ENCODE data around the gene LRCOL1. TPM values are rescaled to one million over a fixed set of nuclear protein-coding genes. Genes with fewer than 3 reads are reported as not detected.

Gene LRCOL1
- total RNA-seq, 1 experiment from 2014 or later = not detected

DNA sequence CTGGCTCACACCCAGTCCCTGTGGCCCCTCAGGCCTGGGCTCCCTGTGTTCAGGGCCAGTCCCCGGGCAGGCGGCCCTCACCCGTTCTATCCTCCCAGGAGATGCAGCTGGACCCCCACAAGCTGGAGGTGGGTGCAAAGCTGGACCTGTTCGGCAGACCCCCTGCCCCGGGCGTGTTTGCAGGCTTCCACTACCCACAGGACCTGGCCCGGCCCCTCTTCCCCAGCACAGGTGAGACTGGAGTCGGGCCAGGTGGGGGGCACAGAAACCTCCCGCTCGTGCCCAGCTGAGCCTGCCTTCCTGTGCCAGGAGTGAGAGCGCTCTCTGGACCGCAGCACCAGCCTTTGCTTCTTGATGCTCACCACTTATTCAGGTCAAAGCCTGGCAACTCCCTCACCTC, 33.7 kb downstream of the LRCOL1 start:
- Histone ChIP-seq H3K27me3 (ENCODE audit: control insufficient read depth, insufficient read depth, low read length) (no peaks in the 10 kb centered on the region), H3K27ac (ENCODE audit: low read length) (no peak overlapping the region), H3K36me3 (ENCODE audit: control insufficient read depth, insufficient read depth, low read length) (no peaks in the 10 kb centered on the region), H3K4me1 (ENCODE audit: control insufficient read depth, insufficient read depth, low read length) (no peaks in the 10 kb centered on the region), H3K4me3 (ENCODE audit: low read depth in 2 of 2, low read length in 2 of 2) (no peak overlapping the region), H3K9me3 (ENCODE audit: control insufficient read depth, insufficient read depth, low read depth, low read length) (no peaks in the 10 kb centered on the region)
- TF ChIP-seq SIN3A (IDR thresholded peaks at IDR 0.05; ENCODE audit: borderline replicate concordance, insufficient read depth, low read depth, low read length) (no peak), POLR2AphosphoS5 (IDR thresholded peaks at IDR 0.05; ENCODE audit: low read depth, low read length) (no peak), TCF7L2 (IDR thresholded peaks at IDR 0.05; ENCODE audit: low read depth, low read length) (no peak)
- TF ChIP-seq, protein P1, sequence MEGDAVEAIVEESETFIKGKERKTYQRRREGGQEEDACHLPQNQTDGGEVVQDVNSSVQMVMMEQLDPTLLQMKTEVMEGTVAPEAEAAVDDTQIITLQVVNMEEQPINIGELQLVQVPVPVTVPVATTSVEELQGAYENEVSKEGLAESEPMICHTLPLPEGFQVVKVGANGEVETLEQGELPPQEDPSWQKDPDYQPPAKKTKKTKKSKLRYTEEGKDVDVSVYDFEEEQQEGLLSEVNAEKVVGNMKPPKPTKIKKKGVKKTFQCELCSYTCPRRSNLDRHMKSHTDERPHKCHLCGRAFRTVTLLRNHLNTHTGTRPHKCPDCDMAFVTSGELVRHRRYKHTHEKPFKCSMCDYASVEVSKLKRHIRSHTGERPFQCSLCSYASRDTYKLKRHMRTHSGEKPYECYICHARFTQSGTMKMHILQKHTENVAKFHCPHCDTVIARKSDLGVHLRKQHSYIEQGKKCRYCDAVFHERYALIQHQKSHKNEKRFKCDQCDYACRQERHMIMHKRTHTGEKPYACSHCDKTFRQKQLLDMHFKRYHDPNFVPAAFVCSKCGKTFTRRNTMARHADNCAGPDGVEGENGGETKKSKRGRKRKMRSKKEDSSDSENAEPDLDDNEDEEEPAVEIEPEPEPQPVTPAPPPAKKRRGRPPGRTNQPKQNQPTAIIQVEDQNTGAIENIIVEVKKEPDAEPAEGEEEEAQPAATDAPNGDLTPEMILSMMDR (IDR thresholded peaks at IDR 0.05) = no peak
- TF ChIP-seq, protein P2, sequence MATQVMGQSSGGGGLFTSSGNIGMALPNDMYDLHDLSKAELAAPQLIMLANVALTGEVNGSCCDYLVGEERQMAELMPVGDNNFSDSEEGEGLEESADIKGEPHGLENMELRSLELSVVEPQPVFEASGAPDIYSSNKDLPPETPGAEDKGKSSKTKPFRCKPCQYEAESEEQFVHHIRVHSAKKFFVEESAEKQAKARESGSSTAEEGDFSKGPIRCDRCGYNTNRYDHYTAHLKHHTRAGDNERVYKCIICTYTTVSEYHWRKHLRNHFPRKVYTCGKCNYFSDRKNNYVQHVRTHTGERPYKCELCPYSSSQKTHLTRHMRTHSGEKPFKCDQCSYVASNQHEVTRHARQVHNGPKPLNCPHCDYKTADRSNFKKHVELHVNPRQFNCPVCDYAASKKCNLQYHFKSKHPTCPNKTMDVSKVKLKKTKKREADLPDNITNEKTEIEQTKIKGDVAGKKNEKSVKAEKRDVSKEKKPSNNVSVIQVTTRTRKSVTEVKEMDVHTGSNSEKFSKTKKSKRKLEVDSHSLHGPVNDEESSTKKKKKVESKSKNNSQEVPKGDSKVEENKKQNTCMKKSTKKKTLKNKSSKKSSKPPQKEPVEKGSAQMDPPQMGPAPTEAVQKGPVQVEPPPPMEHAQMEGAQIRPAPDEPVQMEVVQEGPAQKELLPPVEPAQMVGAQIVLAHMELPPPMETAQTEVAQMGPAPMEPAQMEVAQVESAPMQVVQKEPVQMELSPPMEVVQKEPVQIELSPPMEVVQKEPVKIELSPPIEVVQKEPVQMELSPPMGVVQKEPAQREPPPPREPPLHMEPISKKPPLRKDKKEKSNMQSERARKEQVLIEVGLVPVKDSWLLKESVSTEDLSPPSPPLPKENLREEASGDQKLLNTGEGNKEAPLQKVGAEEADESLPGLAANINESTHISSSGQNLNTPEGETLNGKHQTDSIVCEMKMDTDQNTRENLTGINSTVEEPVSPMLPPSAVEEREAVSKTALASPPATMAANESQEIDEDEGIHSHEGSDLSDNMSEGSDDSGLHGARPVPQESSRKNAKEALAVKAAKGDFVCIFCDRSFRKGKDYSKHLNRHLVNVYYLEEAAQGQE (IDR thresholded peaks at IDR 0.05; ENCODE audit: insufficient read depth in 1 of 2, low read depth in 2 of 2, low read length in 1 of 2) = no peak
- ATAC-seq (no peak), DNase-seq (ENCODE audit: low read depth, low spot score) (no peak)
- ChIA-PET CTCF (no interaction called here), POLR2A (no interaction called here)
- in situ Hi-C loops (cut with HindIII; ENCODE audit: low pct_unique_long_range_greater_than_20kb, low sequenced_read_pairs) (no loop called here), intact Hi-C loops (cut with micrococcal nuclease; ENCODE audit: unreplicated experiment) (no loop called here)
- BruUV-seq (replicated peaks) = no TSS peak

DNA sequence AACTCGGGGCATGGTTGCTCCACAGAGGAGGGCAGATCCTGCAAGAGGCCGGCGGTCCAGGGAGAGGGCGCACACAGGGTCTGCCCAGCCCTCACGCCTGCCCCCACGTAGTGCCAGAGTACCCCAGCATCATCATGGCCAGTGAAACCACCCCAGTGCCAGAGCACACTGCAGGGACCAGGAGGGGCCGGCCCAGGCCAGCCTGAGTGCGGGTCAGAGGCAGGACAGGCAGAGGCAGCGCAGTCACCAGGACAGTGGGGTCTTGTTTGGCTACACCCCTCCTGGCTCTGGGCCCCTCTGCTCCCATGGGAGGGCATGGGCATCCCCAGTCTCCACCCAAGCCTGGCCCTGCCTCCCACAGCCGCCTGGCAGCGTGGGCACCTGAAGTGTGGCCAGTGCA, 34.7 kb downstream of the LRCOL1 start:
- ATAC-seq (no peak), DNase-seq (ENCODE audit: low read depth, low spot score) (no peak)
- H3K4me3 ChIP-seq (ENCODE audit: low read depth in 2 of 2, low read length in 2 of 2) = no peak overlapping the region
- intact Hi-C loops (cut with micrococcal nuclease; ENCODE audit: unreplicated experiment) (no loop called here), in situ Hi-C loops (cut with HindIII; ENCODE audit: low pct_unique_long_range_greater_than_20kb, low sequenced_read_pairs) (no loop called here)
- TF ChIP-seq TCF7L2 (IDR thresholded peaks at IDR 0.05; ENCODE audit: low read depth, low read length) = no peak
- TF ChIP-seq POLR2AphosphoS5 (IDR thresholded peaks at IDR 0.05; ENCODE audit: low read depth, low read length) = no peak
- TF ChIP-seq, protein P1 (IDR thresholded peaks at IDR 0.05) = no peak
- TF ChIP-seq, protein P2 (IDR thresholded peaks at IDR 0.05; ENCODE audit: insufficient read depth in 1 of 2, low read depth in 2 of 2, low read length in 1 of 2) = no peak
- TF ChIP-seq SIN3A (IDR thresholded peaks at IDR 0.05; ENCODE audit: borderline replicate concordance, insufficient read depth, low read depth, low read length) = no peak
- BruUV-seq (replicated peaks) = no TSS peak
- no peaks in the 10 kb centered on the region for H3K4me1 ChIP-seq (ENCODE audit: control insufficient read depth, insufficient read depth, low read length)
- no peak overlapping the region for H3K27ac ChIP-seq (ENCODE audit: low read length)
- H3K27me3 ChIP-seq (ENCODE audit: control insufficient read depth, insufficient read depth, low read length) = no peaks in the 10 kb centered on the region
- CTCF ChIA-PET = no interaction called here
- no peaks in the 10 kb centered on the region for H3K36me3 ChIP-seq (ENCODE audit: control insufficient read depth, insufficient read depth, low read length)
- POLR2A ChIA-PET = no interaction called here
- H3K9me3 ChIP-seq (ENCODE audit: control insufficient read depth, insufficient read depth, low read depth, low read length) = no peaks in the 10 kb centered on the region

Data from Panc1 (cell line).